GM12878 (cell line): ENCODE measurements around the gene ORM2. TPM values are rescaled to one million over a fixed set of nuclear protein-coding genes. Genes with fewer than 3 reads are reported as not detected.

Experiments
- ATAC-seq: fragments of 200-7000 bp; cut with Tn5 transposase; 3 replicates; pipeline ENCODE4 v1.9.1; 2020; ENCODE audit warnings: mild to moderate bottlenecking, moderate library complexity
- BruUV-seq: library from RNA; stranded (reverse); fragments of 400-500 nt; replicated peaks from 2 replicates; lab custom pipeline; 2021; lab: Mats Ljungman, UMichigan
- CTCF ChIA-PET: fragments of 300-600 bp; sonication (Branson Sonifier 250); formaldehyde crosslinking; extraction: SDS; loops from one replicate; lab custom pipeline; 2021; ENCODE audit warnings: inconsistent platforms; lab: Yijun Ruan, JAX
- POLR2A ChIA-PET: fragments of 350-600 bp; formaldehyde crosslinking; extraction: SDS; loops from one replicate; lab custom pipeline; 2021; ENCODE audit warnings: inconsistent platforms; lab: Charles Lee
- RAD21 ChIA-PET: fragments of 300-600 bp; sonication (Branson Sonifier 250); formaldehyde crosslinking; loops from one replicate; lab custom pipeline; 2023; ENCODE audit warnings: antibody characterized with exemption; ENCODE audit not compliant: unreplicated experiment; lab: Charles Lee
- SMC1A ChIA-PET: fragments of 300-600 bp; sonication (Branson Sonifier 250); formaldehyde crosslinking; loops from one replicate; lab custom pipeline; 2023; ENCODE audit not compliant: unreplicated experiment, uncharacterized antibody; lab: Charles Lee
- DNase-seq: peaks from one replicate; pipeline ENCODE4 v3.0.0-alpha.2; 2011; ENCODE audit warnings: low read depth, low spot score
- FAIRE-seq: peaks from 3 replicates; lab custom pipeline; 2011; peaks lifted over from hg19 to GRCh38; lab: Jason Lieb, UNC
- H2AFZ ChIP-seq: 2 replicates; pipeline ENCODE4 v1.6.0; 2011; ENCODE audit warnings: low read depth, low read length, control low read depth; ENCODE audit not compliant: control insufficient read depth
- H3K27ac ChIP-seq: 2 replicates; pipeline ENCODE4 v1.5.1; 2011; ENCODE audit warnings: control low read depth; ENCODE audit not compliant: control insufficient read depth, insufficient read depth
- H3K27me3 ChIP-seq, 2 experiments: replicated peaks in 1 of 2; 2 replicates each; pipeline versions ENCODE4 v1.6.0 to v1.6.1; 2011; ENCODE audit warnings: low read length in 1 of 2; ENCODE audit not compliant: control insufficient read depth in 2 of 2, insufficient read depth in 2 of 2
- H3K36me3 ChIP-seq, 2 experiments: 2 replicates each; pipeline ENCODE4 v1.5.1; 2011; ENCODE audit warnings: low read length in 1 of 2; ENCODE audit not compliant: control insufficient read depth in 2 of 2, insufficient read depth in 2 of 2
- H3K4me1 ChIP-seq: 2 replicates; pipeline ENCODE4 v1.6.1; 2011; ENCODE audit warnings: mild to moderate bottlenecking, low read length, moderate library complexity, mixed read lengths; ENCODE audit not compliant: control insufficient read depth, insufficient read depth
- H3K4me2 ChIP-seq: 2 replicates; pipeline ENCODE4 v1.6.0; 2011; ENCODE audit warnings: control low read depth; ENCODE audit not compliant: control insufficient read depth, insufficient read depth
- H3K4me3 ChIP-seq: fragments of 200-600 bp; sonication (generic); 2 replicates; pipeline ENCODE4 v1.5.1; 2016
- H3K79me2 ChIP-seq: 2 replicates; pipeline ENCODE4 v1.6.0; 2011; ENCODE audit warnings: low read length; ENCODE audit not compliant: control insufficient read depth, insufficient read depth
- H3K9ac ChIP-seq: 2 replicates; pipeline ENCODE4 v1.8.0; 2011; ENCODE audit warnings: low read length, control low read depth, mixed read lengths; ENCODE audit not compliant: control insufficient read depth, insufficient read depth
- H3K9me3 ChIP-seq: replicated peaks from 3 replicates; pipeline ENCODE4 v1.5.1; 2011; ENCODE audit warnings: mild to moderate bottlenecking, low read length; ENCODE audit not compliant: control insufficient read depth, insufficient read depth
- H4K20me1 ChIP-seq: 2 replicates; pipeline ENCODE4 v1.6.0; 2011; ENCODE audit not compliant: control insufficient read depth, insufficient read depth
- POLR2AphosphoS5 ChIP-seq: IDR thresholded peaks from 2 replicates; pipeline ENCODE4 v1.6.1; 2011; ENCODE audit warnings: mild to moderate bottlenecking, low read length, inconsistent platforms
- RELA ChIP-seq: fragments of 450-650 bp; IDR thresholded peaks from 2 replicates; pipeline ENCODE4 v1.8.0; 2014; ENCODE audit warnings: borderline replicate concordance; ENCODE audit not compliant: partially characterized antibody
- YY1 ChIP-seq: IDR thresholded peaks from 2 replicates; pipeline ENCODE4 v1.6.1; 2011; ENCODE audit warnings: low read depth, mild to moderate bottlenecking, low read length
- WGBS: methylation state at CpG from one replicate; pipeline ENCODE4 v1.1.6; 2016; ENCODE audit warnings: low lambda C conversion rate; ENCODE audit not compliant: insufficient replicate concordance, insufficient coverage; ENCODE audit errors: missing lambda C conversion rate; 5-methylcytosine and 5-hydroxymethylcytosine counted together
- in situ Hi-C: fragments of 300-500 bp; cut with MboI; formaldehyde crosslinking; loops from 9 replicates; pipeline ENCODE4 v1.14.3; 2018; ENCODE audit warnings: mixed read lengths
- intact Hi-C: fragments of 100-400 bp; cut with micrococcal nuclease; formaldehyde crosslinking; loops from one replicate; pipeline ENCODE4 v1.14.2; 2022; ENCODE audit not compliant: unreplicated experiment
- polyA plus RNA-seq, 11 experiments: library from polyadenylated mRNA; depleted of rRNA in 4 of 11; unstranded in 6 of 11; stranded (reverse) in 5 of 11; fragments of >200 nt; fragmentation: Nextera tagmentation in 4 of 11; fragmentation: Illumina TruSeq in 1 of 11; extraction: Ambion mirVana in 4 of 11; extraction: Trizol in 1 of 11; gene quantifications; 1 replicate in 1 of 11; 2 replicates in 10 of 11; pipeline versions ENCODE4 v1.2.1 to v1.2.3, GENCODE V29; 2011 to 2016; ENCODE audit warnings: inconsistent platforms in 2 of 11, missing spikeins in 2 of 11, low read depth in 1 of 11
- total RNA-seq, 4 experiments: library from RNA; depleted of rRNA in 3 of 4; stranded (reverse); fragments of >200 nt in 3 of 4; fragmentation: Illumina TruSeq in 1 of 4; extraction: Trizol in 1 of 4; gene quantifications; 2 replicates each; pipeline versions ENCODE4 v1.2.1 to v1.2.3, GENCODE V29; 2013 to 2021

The ORM2 gene
- total and polyA plus RNA-seq, 10 of the 15 experiments (the other 5 are each of a cell fraction or from before 2014, with no cell fraction given): 0.64 TPM; not detected in 9

DNA sequence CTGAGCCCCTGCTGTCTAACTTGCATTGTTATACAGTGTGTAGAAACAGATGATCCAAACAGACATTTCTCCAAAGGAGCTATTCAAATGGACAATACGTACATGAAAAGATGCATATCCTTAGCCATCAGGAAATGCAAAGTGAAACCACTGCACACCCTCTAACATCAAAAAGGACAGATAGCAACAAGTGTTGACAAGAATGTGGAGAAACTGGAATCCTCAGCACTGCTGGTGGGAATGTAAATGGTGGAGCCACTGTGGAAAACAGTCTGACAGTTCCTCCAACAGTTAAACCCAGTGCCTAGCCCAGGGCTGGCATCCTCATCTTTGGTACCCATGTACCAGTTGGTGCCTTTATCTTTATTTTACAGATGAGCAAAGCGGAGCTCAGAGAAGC is 8.5 kb downstream of the ORM2 start:
- ChIA-PET POLR2A (interaction anchor here (1.0 to 2.5 kb wide), 5 partner anchors 27 to 59 kb away, joined by 3 to 11 read pairs (median 9); partner anchors contain the start of gene AKNA), SMC1A (interaction anchor here (0.8 to 5.7 kb wide), 18 partner anchors 9 to 315 kb away, joined by 3 to 50 read pairs (median 4); partner anchors contain the start of gene AKNA), CTCF (interaction anchor here (0.7 to 6.6 kb wide), 13 partner anchors 27 to 317 kb away, joined by 3 to 122 read pairs (median 5); partner anchors contain the start of genes AKNA and WHRN), RAD21 (interaction anchor here (0.5 to 3.4 kb wide), 8 partner anchors 25 to 315 kb away, joined by 3 to 52 read pairs (median 7); partner anchors contain the start of gene AKNA)
- Histone ChIP-seq H3K9ac (no peak overlapping the region), H3K4me3 (no peak overlapping the region), H3K27me3 (no peaks in the 10 kb centered on the region), H4K20me1 (0 out of 2 replicates have a peak, but pooled peaks cover 4% of the 10 kb centered on the region), H3K79me2 (no peaks in the 10 kb centered on the region), H3K27ac (no peak overlapping the region), H3K36me3 (peaks cover 42 to 55% of the 10 kb centered on the region in 2 experiments), H3K4me2 (no peak overlapping the region), H3K9me3 (peaks cover 3% of the 10 kb centered on the region; the same call in 2 of the 3 replicates), H3K4me1 (peaks cover 6% of the 10 kb centered on the region; the same call in 1 of the 2 replicates), H2AFZ (no peak overlapping the region)
- no TSS peak for BruUV-seq
- no peak for DNase-seq
- no peak for ATAC-seq
- no peak for TF ChIP-seq YY1
- TF ChIP-seq POLR2AphosphoS5: 0 out of 2 replicates have a peak, but pooled peaks have one; percentile 25
- no peak for TF ChIP-seq RELA
- 100% methylated on average over 2 of the region's 2 CpGs for WGBS
- in situ Hi-C loops: no loop called here
- peak; percentile 79 for FAIRE-seq
- intact Hi-C loops: loop anchor here (2.0 kb wide), 1 partner anchor 59 kb away; no protein-coding TSS in a partner anchor
